ENCODE data around the gene ADGRG1.

DNA sequence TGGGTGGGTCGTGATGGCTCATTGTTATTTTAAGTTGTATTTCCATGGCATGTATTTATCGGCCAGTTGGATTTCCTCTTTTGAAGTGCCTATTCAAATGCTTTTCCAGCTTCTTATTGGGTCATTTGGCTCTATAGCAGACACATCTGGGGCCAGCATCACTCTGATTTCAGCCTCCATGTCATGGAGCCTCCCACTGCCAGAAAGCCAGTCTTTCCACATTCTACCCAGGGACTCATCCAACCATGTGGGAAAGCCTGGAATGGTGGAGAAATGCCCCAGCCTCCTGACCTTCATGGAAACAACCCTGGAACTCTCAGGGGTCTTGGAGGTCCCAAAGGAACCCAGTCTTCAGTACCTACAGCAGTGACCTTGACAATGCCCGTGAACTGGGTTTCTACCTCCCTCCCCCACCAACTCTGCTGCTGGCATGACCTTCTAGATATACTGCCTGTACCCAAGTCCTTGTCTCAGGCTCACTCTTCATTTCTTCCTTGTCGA, 33.8 kb upstream of the ADGRG1 start:
- TF ChIP-seq POLR2AphosphoS5 (IDR thresholded peaks at IDR 0.05; ENCODE audit: low read depth, low read length) (no peak), POLR2A (IDR thresholded peaks at IDR 0.05; ENCODE audit: low read depth, low read length) (no peak)

Measured in GM12892 (cell line).